ENCODE data around the gene LETM1.

Gene LETM1

GRCh38 chr4:1898007-1898406 lies 42.1 kb upstream of the LETM1 start:
- no peak for DNase-seq (ENCODE audit: insufficient read length, low spot score)
- no peak for FAIRE-seq
- TF ChIP-seq TAF1 (IDR thresholded peaks at IDR 0.05; ENCODE audit: low read depth, low read length) = no peak
- TF ChIP-seq PAX5 (IDR thresholded peaks at IDR 0.05; ENCODE audit: insufficient read depth, low read length, severe bottlenecking) = no peak
- no peak for TF ChIP-seq SPI1 (IDR thresholded peaks at IDR 0.05; ENCODE audit: low read depth, low read length)
- no peak for TF ChIP-seq POLR2A (IDR thresholded peaks at IDR 0.05; ENCODE audit: low read depth, low read length)
- no peak for TF ChIP-seq POU2F2 (IDR thresholded peaks at IDR 0.05; ENCODE audit: low read depth, low read length)
- no peak for TF ChIP-seq POLR2AphosphoS5 (IDR thresholded peaks at IDR 0.05; ENCODE audit: low read depth, low read length)

GRCh38 chr4:1896658-1896991 lies 40.7 kb upstream of the LETM1 start:
- DNase-seq (ENCODE audit: insufficient read length, low spot score) (no peak), FAIRE-seq (no peak)
- TF ChIP-seq TAF1 (IDR thresholded peaks at IDR 0.05; ENCODE audit: low read depth, low read length) (no peak), POLR2AphosphoS5 (IDR thresholded peaks at IDR 0.05; ENCODE audit: low read depth, low read length) (no peak), SPI1 (IDR thresholded peaks at IDR 0.05; ENCODE audit: low read depth, low read length) (no peak), PAX5 (IDR thresholded peaks at IDR 0.05; ENCODE audit: insufficient read depth, low read length, severe bottlenecking) (no peak), POLR2A (IDR thresholded peaks at IDR 0.05; ENCODE audit: low read depth, low read length) (no peak), POU2F2 (IDR thresholded peaks at IDR 0.05; ENCODE audit: low read depth, low read length) (no peak)

- TF ChIP-seq POLR2AphosphoS5 (IDR thresholded peaks at IDR 0.05; ENCODE audit: low read depth, low read length) (no peak), TAF1 (IDR thresholded peaks at IDR 0.05; ENCODE audit: low read depth, low read length) (no peak), POU2F2 (IDR thresholded peaks at IDR 0.05; ENCODE audit: low read depth, low read length) (no peak), SPI1 (IDR thresholded peaks at IDR 0.05; ENCODE audit: low read depth, low read length) (no peak), POLR2A (IDR thresholded peaks at IDR 0.05; ENCODE audit: low read depth, low read length) (no peak), PAX5 (IDR thresholded peaks at IDR 0.05; ENCODE audit: insufficient read depth, low read length, severe bottlenecking) (no peak)
- FAIRE-seq (no peak), DNase-seq (ENCODE audit: insufficient read length, low spot score) (no peak)
Observed at GRCh38 chr4:1895971-1896657, 40.2 kb upstream of the LETM1 start.

- TF ChIP-seq POLR2A (IDR thresholded peaks at IDR 0.05; ENCODE audit: low read depth, low read length) (no peak), POLR2AphosphoS5 (IDR thresholded peaks at IDR 0.05; ENCODE audit: low read depth, low read length) (no peak), POU2F2 (IDR thresholded peaks at IDR 0.05; ENCODE audit: low read depth, low read length) (no peak), PAX5 (IDR thresholded peaks at IDR 0.05; ENCODE audit: insufficient read depth, low read length, severe bottlenecking) (no peak), SPI1 (IDR thresholded peaks at IDR 0.05; ENCODE audit: low read depth, low read length) (no peak)
- FAIRE-seq (no peak), DNase-seq (ENCODE audit: insufficient read length, low spot score) (no peak)
Observed at GRCh38 chr4:1890979-1891570, 35.1 kb upstream of the LETM1 start.

- DNase-seq (ENCODE audit: insufficient read length, low spot score) (no peak), FAIRE-seq (no peak)
- TF ChIP-seq PAX5 (IDR thresholded peaks at IDR 0.05; ENCODE audit: insufficient read depth, low read length, severe bottlenecking) = no peak
- no peak for TF ChIP-seq POLR2A (IDR thresholded peaks at IDR 0.05; ENCODE audit: low read depth, low read length)
- no peak for TF ChIP-seq POU2F2 (IDR thresholded peaks at IDR 0.05; ENCODE audit: low read depth, low read length)
- TF ChIP-seq SPI1 (IDR thresholded peaks at IDR 0.05; ENCODE audit: low read depth, low read length) = peak; percentile 90
Observed at GRCh38 chr4:1887052-1887451, 31.1 kb upstream of the LETM1 start.

GRCh38 chr4:1885414-1885813 lies 29.5 kb upstream of the LETM1 start:
- DNase-seq (ENCODE audit: insufficient read length, low spot score) (no peak), FAIRE-seq (no peak)
- TF ChIP-seq SPI1 (IDR thresholded peaks at IDR 0.05; ENCODE audit: low read depth, low read length) (no peak), PAX5 (IDR thresholded peaks at IDR 0.05; ENCODE audit: insufficient read depth, low read length, severe bottlenecking) (no peak), POU2F2 (IDR thresholded peaks at IDR 0.05; ENCODE audit: low read depth, low read length) (no peak), TAF1 (IDR thresholded peaks at IDR 0.05; ENCODE audit: low read depth, low read length) (no peak), POLR2A (IDR thresholded peaks at IDR 0.05; ENCODE audit: low read depth, low read length) (no peak)

GRCh38 chr4:1883583-1883982 lies 27.6 kb upstream of the LETM1 start:
- TF ChIP-seq SPI1 (IDR thresholded peaks at IDR 0.05; ENCODE audit: low read depth, low read length) (no peak), PAX5 (IDR thresholded peaks at IDR 0.05; ENCODE audit: insufficient read depth, low read length, severe bottlenecking) (no peak), POLR2A (IDR thresholded peaks at IDR 0.05; ENCODE audit: low read depth, low read length) (no peak), POU2F2 (IDR thresholded peaks at IDR 0.05; ENCODE audit: low read depth, low read length) (no peak), POLR2AphosphoS5 (IDR thresholded peaks at IDR 0.05; ENCODE audit: low read depth, low read length) (no peak), TAF1 (IDR thresholded peaks at IDR 0.05; ENCODE audit: low read depth, low read length) (no peak)
- DNase-seq (ENCODE audit: insufficient read length, low spot score) (no peak), FAIRE-seq (no peak)

GRCh38 chr4:1882850-1883271 lies 26.9 kb upstream of the LETM1 start:
- TF ChIP-seq POU2F2 (IDR thresholded peaks at IDR 0.05; ENCODE audit: low read depth, low read length) (no peak), PAX5 (IDR thresholded peaks at IDR 0.05; ENCODE audit: insufficient read depth, low read length, severe bottlenecking) (no peak), SPI1 (IDR thresholded peaks at IDR 0.05; ENCODE audit: low read depth, low read length) (no peak), POLR2A (IDR thresholded peaks at IDR 0.05; ENCODE audit: low read depth, low read length) (no peak), POLR2AphosphoS5 (IDR thresholded peaks at IDR 0.05; ENCODE audit: low read depth, low read length) (no peak), TAF1 (IDR thresholded peaks at IDR 0.05; ENCODE audit: low read depth, low read length) (no peak)
- FAIRE-seq (no peak), DNase-seq (ENCODE audit: insufficient read length, low spot score) (no peak)

GRCh38 chr4:1880332-1880731 lies 24.4 kb upstream of the LETM1 start:
- TF ChIP-seq POU2F2 (IDR thresholded peaks at IDR 0.05; ENCODE audit: low read depth, low read length) (no peak), POLR2A (IDR thresholded peaks at IDR 0.05; ENCODE audit: low read depth, low read length) (no peak), SPI1 (IDR thresholded peaks at IDR 0.05; ENCODE audit: low read depth, low read length) (no peak), POLR2AphosphoS5 (IDR thresholded peaks at IDR 0.05; ENCODE audit: low read depth, low read length) (no peak), TAF1 (IDR thresholded peaks at IDR 0.05; ENCODE audit: low read depth, low read length) (no peak), PAX5 (IDR thresholded peaks at IDR 0.05; ENCODE audit: insufficient read depth, low read length, severe bottlenecking) (no peak)
- no peak for FAIRE-seq
- DNase-seq (ENCODE audit: insufficient read length, low spot score) = no peak
